LNCaP clone FGC (cell line): ENCODE data around the gene PLA2G4F.

Experiments
- DNase-seq: peaks from one replicate; pipeline ENCODE4 v3.0.0-alpha.2; 2011; ENCODE audit warnings: low read depth
- H3K4me3 ChIP-seq: 2 replicates; pipeline ENCODE4 v1.5.1; 2011; ENCODE audit warnings: mild to moderate bottlenecking, low read depth, low read length, control low read depth
- TF ChIP-seq, protein P1 (sequence below): IDR thresholded peaks from 2 replicates; pipeline ENCODE4 v1.5.1; 2012; ENCODE audit warnings: mild to moderate bottlenecking; ENCODE audit not compliant: control insufficient read depth, insufficient read depth; ENCODE audit errors: extremely low read depth

Gene PLA2G4F

DNA sequence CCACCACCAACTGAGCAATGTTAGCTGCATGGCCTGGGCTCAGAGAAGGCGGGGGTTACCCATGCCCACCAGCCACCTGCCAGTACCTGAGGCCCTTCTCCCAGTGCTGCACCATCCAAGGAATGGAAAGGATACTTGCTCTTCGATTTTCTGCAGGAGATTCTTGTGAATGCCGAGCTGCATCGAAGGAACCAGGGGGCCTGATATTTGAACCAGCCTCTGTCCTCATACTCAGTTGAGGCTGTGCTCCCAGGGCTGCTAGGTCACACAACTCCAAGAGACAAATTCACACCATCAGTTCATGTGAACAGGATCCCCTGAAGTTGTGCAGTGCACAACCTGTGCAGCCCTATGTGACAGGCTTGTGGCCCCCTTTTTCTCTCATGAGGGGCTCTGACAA is 18.0 kb downstream of the PLA2G4F start:
- no peak overlapping the region for H3K4me3 ChIP-seq
- DNase-seq = no peak
- TF ChIP-seq, protein P1, sequence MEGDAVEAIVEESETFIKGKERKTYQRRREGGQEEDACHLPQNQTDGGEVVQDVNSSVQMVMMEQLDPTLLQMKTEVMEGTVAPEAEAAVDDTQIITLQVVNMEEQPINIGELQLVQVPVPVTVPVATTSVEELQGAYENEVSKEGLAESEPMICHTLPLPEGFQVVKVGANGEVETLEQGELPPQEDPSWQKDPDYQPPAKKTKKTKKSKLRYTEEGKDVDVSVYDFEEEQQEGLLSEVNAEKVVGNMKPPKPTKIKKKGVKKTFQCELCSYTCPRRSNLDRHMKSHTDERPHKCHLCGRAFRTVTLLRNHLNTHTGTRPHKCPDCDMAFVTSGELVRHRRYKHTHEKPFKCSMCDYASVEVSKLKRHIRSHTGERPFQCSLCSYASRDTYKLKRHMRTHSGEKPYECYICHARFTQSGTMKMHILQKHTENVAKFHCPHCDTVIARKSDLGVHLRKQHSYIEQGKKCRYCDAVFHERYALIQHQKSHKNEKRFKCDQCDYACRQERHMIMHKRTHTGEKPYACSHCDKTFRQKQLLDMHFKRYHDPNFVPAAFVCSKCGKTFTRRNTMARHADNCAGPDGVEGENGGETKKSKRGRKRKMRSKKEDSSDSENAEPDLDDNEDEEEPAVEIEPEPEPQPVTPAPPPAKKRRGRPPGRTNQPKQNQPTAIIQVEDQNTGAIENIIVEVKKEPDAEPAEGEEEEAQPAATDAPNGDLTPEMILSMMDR = no peak

DNA sequence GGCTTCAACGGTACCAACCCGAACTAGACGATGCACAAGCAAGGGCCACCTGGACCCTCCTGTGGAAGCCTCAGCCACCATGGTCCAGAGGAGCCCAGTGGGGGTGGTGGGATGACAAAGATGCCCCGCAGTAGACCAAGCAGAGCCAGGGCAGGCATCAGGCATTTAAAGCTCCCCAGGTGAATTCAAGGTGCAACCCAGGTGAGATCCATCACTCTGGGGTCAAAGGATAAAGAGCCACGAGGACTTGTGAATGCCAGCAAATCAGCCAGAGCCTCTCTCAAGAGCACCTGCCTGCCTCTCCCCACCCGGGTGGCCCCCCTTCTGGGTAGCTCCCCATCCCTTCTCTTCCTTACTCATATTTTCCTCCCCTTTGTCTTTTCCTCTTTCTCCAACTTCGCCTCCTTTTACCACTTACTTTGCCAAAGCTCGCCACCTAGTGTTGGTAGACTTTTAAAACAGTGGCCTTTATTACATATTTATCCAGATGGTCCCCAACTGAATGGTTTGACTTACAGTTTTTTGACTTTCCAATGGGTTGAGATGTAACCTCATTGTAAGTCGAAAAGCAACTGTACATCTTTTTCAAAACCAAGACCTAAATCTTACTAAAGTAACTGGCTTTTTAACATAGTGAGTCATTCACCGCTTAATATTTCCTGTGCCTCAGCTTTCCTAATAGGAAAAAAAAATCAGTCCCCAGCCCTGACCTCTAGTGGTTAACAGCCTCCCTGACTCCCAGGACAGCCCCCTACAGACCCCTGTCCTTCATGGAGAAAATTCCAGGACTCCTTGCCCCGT is 18.8 kb downstream of the PLA2G4F start:
- no peak overlapping the region for H3K4me3 ChIP-seq
- TF ChIP-seq, protein P1 = peak; percentile 71
- DNase-seq = peak; percentile 21

DNA sequence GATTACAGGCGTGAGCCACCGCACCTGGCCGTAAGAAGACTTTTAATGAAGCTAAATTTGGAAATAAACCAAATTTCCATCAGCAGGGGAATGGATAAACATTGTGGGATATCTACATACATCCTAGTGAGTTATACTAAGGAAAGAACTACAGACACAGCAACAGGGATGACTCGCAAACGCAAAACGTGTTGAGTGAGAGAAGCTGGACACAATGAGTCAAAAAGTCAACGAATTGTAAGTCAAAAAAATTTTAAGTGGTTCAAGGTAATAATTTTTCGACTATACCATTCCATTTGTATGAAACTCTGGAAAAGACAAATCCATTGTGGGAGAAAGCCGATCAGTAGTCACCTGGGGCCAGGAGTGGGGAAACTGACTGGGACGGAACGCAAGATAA is 19.9 kb downstream of the PLA2G4F start:
- TF ChIP-seq, protein P1 = no peak
- DNase-seq = no peak
- H3K4me3 ChIP-seq = no peak overlapping the region

DNA sequence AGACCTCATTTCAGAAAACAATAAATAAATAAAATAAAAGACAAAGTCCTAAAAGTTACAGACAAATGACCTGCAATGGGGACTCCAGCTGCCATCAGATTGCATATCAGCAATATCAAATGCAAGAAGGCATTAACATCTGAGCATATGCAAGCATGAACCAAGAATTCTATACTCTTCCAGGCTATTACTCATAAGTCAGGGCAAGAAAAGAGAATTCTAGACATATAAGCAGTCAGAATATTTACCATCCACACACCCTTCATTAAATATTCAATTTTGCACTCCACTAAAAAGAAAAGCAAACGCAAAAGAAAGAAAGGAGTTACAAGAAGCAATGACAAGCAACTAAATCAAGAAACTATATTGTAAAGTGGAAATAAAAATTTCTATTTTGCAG is 21.1 kb downstream of the PLA2G4F start:
- no peak for DNase-seq
- TF ChIP-seq, protein P1 = no peak
- no peak overlapping the region for H3K4me3 ChIP-seq

DNA sequence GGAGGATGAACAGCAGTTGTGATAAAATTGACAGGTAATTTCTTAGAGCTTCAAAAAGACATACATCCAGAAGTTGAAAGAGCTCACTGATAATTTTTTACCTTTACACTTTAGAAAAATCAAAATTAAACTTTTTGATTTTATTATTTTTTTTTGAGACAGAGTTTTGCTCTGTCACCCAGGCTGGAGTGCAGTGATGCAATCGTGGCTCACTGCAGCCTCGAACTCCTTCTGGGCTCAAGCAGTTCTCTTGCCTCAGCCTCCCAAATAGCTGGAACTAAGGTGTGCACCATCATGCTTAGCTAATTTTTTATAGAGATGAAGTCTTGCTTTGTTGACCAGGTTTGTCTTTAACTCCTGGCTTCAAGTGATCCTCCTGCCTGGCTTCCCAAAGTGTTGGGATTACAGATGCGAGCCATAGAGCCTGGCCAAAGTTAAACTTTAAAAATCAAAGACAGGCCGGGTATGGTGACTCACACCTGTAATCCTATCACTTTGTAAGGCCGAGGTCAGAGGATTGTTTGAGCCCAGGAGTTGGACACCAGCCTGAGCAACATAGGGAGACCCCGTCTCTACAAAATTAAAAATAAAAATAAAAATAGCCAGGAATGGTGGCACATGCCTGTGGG is 21.7 kb downstream of the PLA2G4F start:
- no peak for DNase-seq
- H3K4me3 ChIP-seq = no peak overlapping the region
- TF ChIP-seq, protein P1 = no peak

DNA sequence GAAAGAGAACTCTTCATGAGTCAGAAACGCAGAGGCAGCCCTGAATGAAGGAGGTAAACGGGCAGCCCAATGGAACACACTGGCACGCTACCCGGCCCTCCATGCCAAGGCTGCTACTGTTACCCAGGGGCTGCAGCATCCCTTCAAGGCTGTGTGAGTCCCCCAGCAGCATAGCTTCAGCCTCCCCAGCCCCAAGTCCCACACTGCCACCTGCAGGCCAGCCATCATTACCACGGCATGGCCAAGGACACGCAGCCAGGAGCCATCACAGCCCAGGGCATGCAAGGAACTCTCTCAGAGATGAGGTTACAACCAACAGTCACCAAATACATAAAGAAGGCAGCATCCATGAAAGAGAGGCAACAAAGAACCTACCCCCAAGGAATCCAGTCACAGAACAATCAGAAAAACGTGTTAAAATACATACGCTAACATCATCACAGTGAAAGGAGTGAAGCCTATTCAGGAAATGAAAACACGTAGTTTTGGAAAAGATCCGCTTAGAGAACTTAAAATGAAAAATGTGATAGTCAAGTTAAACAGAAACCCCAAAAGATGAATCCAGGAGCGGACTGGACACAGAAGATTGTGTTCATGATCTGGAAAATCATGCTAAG is 22.4 kb downstream of the PLA2G4F start:
- TF ChIP-seq, protein P1 = peak; percentile 96
- no peak overlapping the region for H3K4me3 ChIP-seq
- DNase-seq = peak; percentile 10
